22Rv1 (cell line): ENCODE results near the gene PTCD3.

Source experiments
- H3K27ac ChIP-seq: fragments of 450-650 bp; 2 replicates; pipeline ENCODE4 v1.5.1; 2017
- CTCF ChIP-seq: fragments of 450-650 bp; IDR thresholded peaks from 2 replicates; pipeline ENCODE4 v1.5.1; 2017; ENCODE audit warnings: mild to moderate bottlenecking
- ZFX ChIP-seq: fragments of 450-650 bp; IDR thresholded peaks from 2 replicates; pipeline ENCODE4 v1.6.1; 2017; ENCODE audit warnings: antibody characterized with exemption, borderline replicate concordance

PTCD3 gene

GRCh38 chr2:86186431-86186830 is 80.4 kb downstream of the PTCD3 start:
- no peak for TF ChIP-seq CTCF
- no peak for TF ChIP-seq ZFX
- H3K27ac ChIP-seq, result no peak overlapping the region

- no peak overlapping the region for H3K27ac ChIP-seq
- TF ChIP-seq CTCF (no peak), ZFX (no peak)
These were observed 83.9 kb downstream of the PTCD3 start for GRCh38 chr2:86189782-86190416.
